IPS DF 4.7 (cell line): Measurements from ENCODE around the gene DENND1A.
"Not testable (repeated sequence)": the region's sequence is repeated elsewhere in the genome, so short reads cannot be mapped to it uniquely, and the experiment has no call there.

Experiments used
- DNase-seq: peaks from one replicate; pipeline ENCODE4 v3.0.0-alpha.2; 2013; ENCODE audit warnings: low spot score; ENCODE audit errors: extremely low read depth

DENND1A gene

GRCh38 chr9:123922431-123922830 is 7.5 kb downstream of the DENND1A start:
- no peak for DNase-seq

- DNase-seq: no peak
Measured at GRCh38 chr9:123914517-123915196, 15.3 kb downstream of the DENND1A start.

GRCh38 chr9:123912167-123912897 is 17.6 kb downstream of the DENND1A start:
- no peak for DNase-seq

GRCh38 chr9:123911024-123911423 is 18.9 kb downstream of the DENND1A start:
- DNase-seq: no peak

GRCh38 chr9:123909192-123909591 is 20.7 kb downstream of the DENND1A start:
- not testable (repeated sequence) for DNase-seq

- DNase-seq: not testable (repeated sequence)
Measured at GRCh38 chr9:123903550-123903949, 26.4 kb downstream of the DENND1A start.

GRCh38 chr9:123894822-123895221 is 35.1 kb downstream of the DENND1A start:
- no peak for DNase-seq

GRCh38 chr9:123893831-123894460 is 36.0 kb downstream of the DENND1A start:
- DNase-seq: no peak

GRCh38 chr9:123893115-123893514 is 36.8 kb downstream of the DENND1A start:
- DNase-seq: no peak

- DNase-seq: no peak
Measured at GRCh38 chr9:123887837-123888236, 42.1 kb downstream of the DENND1A start.

GRCh38 chr9:123885834-123886233 is 44.1 kb downstream of the DENND1A start:
- not testable (repeated sequence) for DNase-seq

GRCh38 chr9:123883634-123884033 is 46.3 kb downstream of the DENND1A start:
- DNase-seq: no peak

- no peak for DNase-seq
Measured at GRCh38 chr9:123881604-123882003, 48.3 kb downstream of the DENND1A start.

- DNase-seq: no peak
Measured at GRCh38 chr9:123880420-123880819, 49.5 kb downstream of the DENND1A start.

- DNase-seq: no peak
Measured at GRCh38 chr9:123876750-123877149, 53.2 kb downstream of the DENND1A start.

GRCh38 chr9:123872710-123873109 is 57.2 kb downstream of the DENND1A start:
- DNase-seq: no peak

GRCh38 chr9:123871781-123872180 is 58.1 kb downstream of the DENND1A start:
- DNase-seq: no peak

- no peak for DNase-seq
Measured at GRCh38 chr9:123868002-123868401, 61.9 kb downstream of the DENND1A start.

- no peak for DNase-seq
Measured at GRCh38 chr9:123867034-123867433, 62.9 kb downstream of the DENND1A start.

- DNase-seq: no peak
Measured at GRCh38 chr9:123866497-123866896, 63.4 kb downstream of the DENND1A start.

- DNase-seq: no peak
Measured at GRCh38 chr9:123865226-123866000, 64.5 kb downstream of the DENND1A start.

- no peak for DNase-seq
Measured at GRCh38 chr9:123864251-123864650, 65.7 kb downstream of the DENND1A start.
